AG04449 (cell line): Measurements from ENCODE around the gene TBX15.

Experiments
- CTCF ChIA-PET: fragments of 350-600 bp; formaldehyde crosslinking; extraction: SDS; loops from one replicate; lab custom pipeline; 2021; ENCODE audit warnings: antibody characterized with exemption; lab: Yijun Ruan, JAX
- POLR2A ChIA-PET: fragments of 400-600, 350-600 bp; formaldehyde crosslinking; extraction: SDS; loops from one replicate; lab custom pipeline; 2020; ENCODE audit warnings: antibody characterized with exemption, inconsistent platforms; lab: Yijun Ruan, JAX
- DNase-seq: peaks from one replicate; pipeline ENCODE4 v3.0.0-alpha.2; 2010; ENCODE audit warnings: low read depth, low spot score
- H3K4me3 ChIP-seq: 2 replicates; pipeline ENCODE4 v1.5.1; 2011; ENCODE audit warnings: low read depth, mild to moderate bottlenecking, control low read depth, low read length
- CTCF ChIP-seq: IDR thresholded peaks from one replicate; pipeline ENCODE4 v1.5.1; 2011; ENCODE audit warnings: mild to moderate bottlenecking, moderate library complexity, low read length, control low read depth, inconsistent platforms; ENCODE audit not compliant: insufficient read depth; ENCODE audit errors: missing control alignments

The TBX15 gene

GRCh38 chr1:118973531-118974137, 14.5 kb downstream of the TBX15 start:
- POLR2A ChIA-PET = no interaction called here
- no peak for DNase-seq
- CTCF ChIA-PET = no interaction called here
- H3K4me3 ChIP-seq = no peak overlapping the region
- no peak for TF ChIP-seq CTCF

- CTCF ChIA-PET = no interaction called here
- POLR2A ChIA-PET = interaction anchor here (2.2 kb wide), 1 partner anchor 13 kb away, joined by 4 read pairs; no protein-coding TSS in a partner anchor
Measured at GRCh38 chr1:118973032-118973431, 15.1 kb downstream of the TBX15 start.

GRCh38 chr1:118970451-118970850, 17.7 kb downstream of the TBX15 start:
- DNase-seq = no peak
- CTCF ChIA-PET = no interaction called here
- H3K4me3 ChIP-seq = no peak overlapping the region
- no peak for TF ChIP-seq CTCF
- POLR2A ChIA-PET = no interaction called here

More at GRCh38 chr1:118973032-118973431, 15.1 kb downstream of the TBX15 start:
- DNase-seq = no peak
- no peak for TF ChIP-seq CTCF
- H3K4me3 ChIP-seq = no peak overlapping the region

GRCh38 chr1:118963456-118964430, 24.4 kb downstream of the TBX15 start:
- POLR2A ChIA-PET = interaction anchor here (1.4 kb wide), 1 partner anchor 26 kb away, joined by 3 read pairs; no protein-coding TSS in a partner anchor
- CTCF ChIA-PET = interaction anchor here (1.5 to 1.9 kb wide), 2 partner anchors 21 to 45 kb away, joined by 3 to 4 read pairs; no protein-coding TSS in a partner anchor
- no peak overlapping the region for H3K4me3 ChIP-seq
- TF ChIP-seq CTCF = no peak
- peak; percentile 91 for DNase-seq

- TF ChIP-seq CTCF = no peak
- CTCF ChIA-PET = interaction anchor here (1.5 kb wide), 1 partner anchor 45 kb away, joined by 3 read pairs; no protein-coding TSS in a partner anchor
- POLR2A ChIA-PET = interaction anchor here (1.4 kb wide), 1 partner anchor 27 kb away, joined by 3 read pairs; no protein-coding TSS in a partner anchor
- no peak for DNase-seq
- no peak overlapping the region for H3K4me3 ChIP-seq
Measured at GRCh38 chr1:118963138-118963455, 25.0 kb downstream of the TBX15 start.

GRCh38 chr1:118961156-118961555, 27.0 kb downstream of the TBX15 start:
- H3K4me3 ChIP-seq = no peak overlapping the region
- ChIA-PET POLR2A (no interaction called here), CTCF (interaction anchor here (0.8 kb wide), 1 partner anchor 9 kb away, joined by 3 read pairs; no protein-coding TSS in a partner anchor)
- no peak for DNase-seq
- TF ChIP-seq CTCF = no peak
